Activated CD4-positive, alpha-beta T cell treated with anti-CD3 and anti-CD28 coated beads for 24 hours (primary cell): ENCODE results near the gene TMEM255B.
"Not testable (repeated sequence)": the region's sequence is repeated elsewhere in the genome, so short reads cannot be mapped to it uniquely, and the experiment has no call there.

Source experiments
- DNase-seq, 2 donors: peaks; one replicate each; pipeline ENCODE4 v3.0.0-alpha.2; 2020; ENCODE audit warnings: low read depth in 2 of 2

TMEM255B gene

DNA sequence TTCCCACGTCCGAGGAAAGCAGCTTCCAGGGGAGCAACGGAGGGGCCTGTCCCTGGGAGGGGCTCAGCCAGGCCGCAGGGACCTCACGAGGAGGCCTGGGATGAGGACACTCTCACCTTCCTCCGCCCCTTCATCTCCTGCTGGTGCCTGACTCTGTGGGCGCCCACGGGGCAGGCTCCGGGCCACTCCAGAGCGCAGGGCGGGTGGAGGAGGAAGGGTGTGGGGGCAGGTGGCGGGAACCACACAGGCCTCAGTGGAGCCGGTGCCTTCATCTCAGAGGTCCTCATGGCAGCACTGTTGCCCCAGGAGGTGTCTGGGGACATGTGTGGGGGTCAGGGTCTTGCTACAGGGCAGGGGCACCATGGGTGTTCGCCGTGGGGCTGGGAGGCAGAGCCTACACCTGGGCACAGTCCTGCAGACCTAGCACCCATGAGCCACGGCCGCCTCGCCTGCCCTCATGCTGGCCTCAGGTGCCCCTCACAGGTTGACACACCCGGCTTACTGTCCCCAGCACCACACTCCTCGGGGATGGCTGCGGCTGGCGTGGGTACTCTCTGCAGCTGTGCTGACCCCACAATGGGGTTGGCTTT, 10.1 kb upstream of the TMEM255B start:
- no peak for DNase-seq

DNA sequence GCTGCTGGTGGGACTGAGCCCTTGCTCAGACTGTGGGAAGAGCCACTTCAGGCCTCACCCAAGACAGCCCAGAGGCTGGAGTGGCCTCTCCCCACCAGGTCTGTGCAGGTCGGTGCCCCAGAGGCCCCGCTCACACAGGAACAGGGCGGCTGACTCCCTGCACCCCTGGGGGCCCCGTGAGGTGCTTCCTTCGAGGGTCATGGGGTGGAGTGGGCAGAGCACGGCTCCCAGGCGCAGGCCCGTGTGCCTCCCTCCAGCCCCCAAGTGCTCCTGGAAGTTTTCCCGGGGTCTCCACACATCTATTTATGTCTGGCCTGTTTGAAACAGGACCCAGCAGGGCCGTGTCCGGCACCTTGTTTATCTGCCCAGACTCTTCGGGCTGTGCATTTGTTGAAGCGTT, 9.5 kb upstream of the TMEM255B start:
- no peak for DNase-seq

DNA sequence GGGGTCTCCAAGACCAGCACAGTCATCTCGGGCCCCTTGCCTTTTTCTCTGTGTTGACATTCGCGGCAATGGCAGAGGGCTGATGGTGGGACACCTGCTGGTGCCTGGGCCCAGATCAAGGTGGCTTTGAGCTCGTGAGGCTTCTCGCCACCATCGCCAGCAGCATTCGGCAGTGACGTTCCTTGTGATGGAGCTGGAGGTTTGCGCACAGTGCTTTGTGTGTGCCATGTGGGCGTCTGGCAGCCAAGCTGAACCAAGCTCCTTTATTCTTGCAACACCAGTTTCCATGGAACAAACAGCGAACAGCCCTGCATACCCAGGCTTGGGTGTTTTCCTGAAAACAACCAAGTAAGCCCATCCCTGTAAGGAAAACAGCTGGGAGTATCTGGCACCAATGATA, 9.1 kb upstream of the TMEM255B start:
- DNase-seq = no peak

DNA sequence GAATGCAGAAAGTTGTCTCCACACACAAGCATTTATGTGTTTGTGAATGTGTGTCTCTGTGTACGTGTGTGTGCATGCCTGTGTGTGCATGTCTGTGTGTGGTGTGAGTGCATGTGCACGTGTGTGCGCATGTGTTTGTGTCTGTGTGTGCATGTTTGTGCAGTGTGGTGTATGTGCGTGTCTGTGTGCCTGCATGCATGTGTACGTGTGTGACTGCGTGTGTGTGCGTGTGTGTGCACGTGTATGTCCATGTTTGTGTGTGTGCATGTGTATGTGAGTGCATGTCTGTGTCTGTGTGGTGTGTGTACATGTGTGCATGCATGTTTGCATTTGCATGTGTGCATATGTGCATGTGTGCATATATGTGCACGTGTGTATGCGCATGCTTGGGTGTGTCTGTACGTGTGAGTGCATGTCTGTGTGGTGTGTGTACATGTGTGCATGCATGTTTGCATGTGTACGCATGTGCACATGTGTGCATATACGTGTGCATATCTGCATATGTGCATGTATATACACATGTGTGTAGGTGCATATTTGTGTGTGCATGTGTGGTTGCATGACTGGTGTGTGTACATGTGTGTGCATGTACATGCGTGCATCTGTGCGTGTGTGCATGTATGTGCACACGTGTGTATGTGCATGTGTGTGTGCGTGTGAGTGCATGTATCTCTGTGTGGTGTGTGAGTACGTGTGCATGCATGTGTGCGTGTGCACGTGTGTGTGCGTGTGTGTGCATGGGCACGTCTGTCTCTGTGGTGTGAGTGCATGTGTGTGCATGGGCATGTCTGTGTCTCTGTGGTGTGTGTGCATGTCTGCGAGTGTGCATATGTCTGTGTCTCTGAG, 8.2 kb upstream of the TMEM255B start:
- no peak for DNase-seq

DNA sequence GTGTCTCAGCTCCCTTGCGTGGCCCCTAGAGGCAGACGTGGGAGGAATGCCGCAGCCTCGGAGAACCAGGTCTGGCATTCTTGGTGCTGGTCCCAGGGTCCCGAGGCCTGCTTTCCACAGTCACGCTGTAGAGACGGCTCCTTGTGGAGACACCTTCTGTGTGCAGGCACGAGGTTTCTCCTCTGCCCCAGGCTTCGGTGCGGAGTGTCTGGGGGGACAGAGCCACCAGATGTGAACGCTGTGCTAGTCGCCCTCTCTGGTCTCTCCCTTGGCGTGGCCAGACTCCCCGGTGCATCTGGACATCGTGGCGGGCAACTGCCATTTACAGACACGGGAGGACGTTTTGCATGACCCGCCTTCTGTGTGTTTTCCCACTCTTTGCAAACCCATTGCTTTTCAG, 7.5 kb upstream of the TMEM255B start:
- DNase-seq = no peak

DNA sequence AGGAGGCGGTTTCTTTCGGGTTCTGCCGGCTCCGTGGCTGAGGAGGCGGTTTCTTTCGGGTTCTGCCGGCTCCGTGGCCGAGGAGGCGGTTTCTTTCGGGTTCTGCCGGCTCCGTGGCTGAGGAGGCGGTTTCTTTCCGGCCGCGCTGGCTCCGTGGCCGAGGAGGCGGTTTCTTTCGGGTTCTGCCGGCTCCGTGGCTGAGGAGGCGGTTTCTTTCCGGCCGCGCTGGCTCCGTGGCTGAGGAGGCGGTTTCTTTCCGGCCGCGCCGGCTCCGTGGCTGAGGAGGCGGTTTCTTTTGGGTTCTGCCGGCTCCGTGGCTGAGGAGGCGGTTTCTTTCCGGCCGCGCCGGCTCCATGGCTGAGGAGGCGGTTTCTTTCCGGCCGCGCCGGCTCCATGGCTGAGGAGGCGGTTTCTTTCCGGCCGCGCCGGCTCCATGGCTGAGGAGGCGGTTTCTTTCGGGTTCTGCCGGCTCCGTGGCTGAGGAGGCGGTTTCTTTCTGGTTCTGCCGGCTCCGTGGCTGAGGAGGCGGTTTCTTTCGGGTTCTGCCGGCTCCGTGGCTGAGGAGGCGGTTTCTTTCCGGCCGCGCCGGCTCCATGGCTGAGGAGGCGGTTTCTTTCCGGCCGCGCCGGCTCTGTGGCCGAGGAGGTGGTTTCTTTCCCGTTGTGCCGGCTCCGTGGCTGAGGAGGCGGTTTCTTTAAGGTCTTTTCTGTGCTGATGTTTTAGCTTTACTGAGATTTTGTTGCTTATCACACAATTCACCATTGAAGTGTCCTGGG, 6.6 kb upstream of the TMEM255B start:
- DNase-seq = not testable (repeated sequence)

DNA sequence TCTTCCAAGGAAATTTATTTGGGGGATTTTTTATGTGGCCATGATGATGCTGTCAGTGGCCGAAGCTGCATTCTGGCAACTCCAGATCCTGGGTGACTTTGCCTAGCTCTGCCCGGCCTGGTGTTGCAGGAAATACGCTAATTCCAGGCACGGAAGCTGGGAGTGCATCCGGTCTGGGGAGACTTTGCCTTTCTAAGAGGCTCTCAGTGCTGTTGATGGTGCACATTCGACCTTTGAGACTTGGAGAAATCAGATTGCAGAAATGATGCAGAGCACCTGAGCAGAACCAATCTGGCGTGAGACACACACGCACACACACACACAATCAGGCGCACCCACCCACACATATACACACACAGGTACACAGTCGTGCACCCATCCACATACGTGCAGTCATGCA, 5.9 kb upstream of the TMEM255B start:
- DNase-seq = no peak

DNA sequence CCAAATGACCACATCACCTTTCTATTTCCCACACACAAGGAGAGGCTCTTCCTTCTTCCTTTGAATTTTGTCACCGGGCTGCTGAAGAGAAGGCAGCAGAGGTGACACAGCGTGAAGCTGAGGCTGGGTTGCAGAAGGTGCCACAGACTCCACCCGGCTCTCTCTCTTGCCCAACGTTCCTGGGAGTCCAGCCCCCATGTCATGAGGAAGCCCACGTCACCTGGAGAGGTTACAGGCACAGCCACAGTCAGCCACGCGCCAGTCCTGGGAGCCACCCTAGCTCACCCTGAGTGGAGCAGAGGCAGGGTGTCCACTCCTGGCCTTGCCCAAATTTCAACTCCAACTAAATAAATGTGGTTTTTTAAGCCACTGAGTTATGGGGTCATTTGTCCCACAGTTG, 4.8 kb upstream of the TMEM255B start:
- DNase-seq = no peak

DNA sequence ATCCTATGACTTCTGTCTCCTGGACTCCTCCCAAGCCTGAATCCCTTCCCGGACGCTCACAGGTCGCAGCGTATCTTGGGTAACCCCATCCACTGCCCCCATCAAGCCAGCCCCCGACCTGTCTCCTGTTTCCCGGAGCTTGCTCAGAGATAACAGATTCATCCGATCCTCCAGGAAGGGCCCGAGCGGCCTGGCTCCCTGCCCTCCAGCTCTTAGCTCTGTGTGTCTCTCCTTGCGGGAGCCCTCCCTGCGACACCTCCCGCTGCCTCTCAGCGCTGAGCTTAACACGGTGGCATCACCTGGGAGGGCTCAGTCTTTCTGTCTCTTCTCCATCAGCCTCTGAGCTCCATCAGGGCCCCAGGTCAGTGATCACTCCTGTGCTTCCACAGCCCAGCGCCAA, 4.3 kb upstream of the TMEM255B start:
- no peak for DNase-seq

DNA sequence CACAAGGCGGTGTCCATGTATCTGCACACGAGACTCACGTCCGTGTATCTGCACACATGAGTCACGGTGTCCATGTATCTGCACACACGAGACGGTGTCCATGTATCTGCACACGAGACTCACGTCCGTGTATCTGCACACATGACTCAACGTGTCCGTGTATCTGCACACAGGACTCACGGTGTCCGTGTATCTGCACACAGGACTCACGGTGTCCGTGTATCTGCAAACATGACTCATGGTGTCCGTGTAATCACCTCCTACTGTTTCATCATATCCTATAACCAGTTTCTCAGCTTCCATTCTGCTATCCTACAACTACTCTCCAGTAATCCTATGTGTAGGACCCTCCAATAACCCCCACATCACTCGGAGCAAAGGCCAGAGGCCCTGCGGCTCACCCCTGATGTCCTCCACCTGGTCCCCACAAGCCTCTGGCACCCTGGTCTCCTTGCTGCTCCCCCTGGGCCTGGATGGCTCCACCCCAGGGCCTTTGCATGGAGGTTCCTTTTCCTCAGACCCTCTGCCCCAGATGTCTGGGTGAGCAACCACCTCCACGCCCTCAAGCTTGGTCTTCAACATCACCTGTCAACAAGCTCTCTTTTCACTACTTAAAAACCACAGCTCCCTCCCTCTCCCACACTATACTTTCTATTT, 2.5 kb upstream of the TMEM255B start:
- no peak for DNase-seq

DNA sequence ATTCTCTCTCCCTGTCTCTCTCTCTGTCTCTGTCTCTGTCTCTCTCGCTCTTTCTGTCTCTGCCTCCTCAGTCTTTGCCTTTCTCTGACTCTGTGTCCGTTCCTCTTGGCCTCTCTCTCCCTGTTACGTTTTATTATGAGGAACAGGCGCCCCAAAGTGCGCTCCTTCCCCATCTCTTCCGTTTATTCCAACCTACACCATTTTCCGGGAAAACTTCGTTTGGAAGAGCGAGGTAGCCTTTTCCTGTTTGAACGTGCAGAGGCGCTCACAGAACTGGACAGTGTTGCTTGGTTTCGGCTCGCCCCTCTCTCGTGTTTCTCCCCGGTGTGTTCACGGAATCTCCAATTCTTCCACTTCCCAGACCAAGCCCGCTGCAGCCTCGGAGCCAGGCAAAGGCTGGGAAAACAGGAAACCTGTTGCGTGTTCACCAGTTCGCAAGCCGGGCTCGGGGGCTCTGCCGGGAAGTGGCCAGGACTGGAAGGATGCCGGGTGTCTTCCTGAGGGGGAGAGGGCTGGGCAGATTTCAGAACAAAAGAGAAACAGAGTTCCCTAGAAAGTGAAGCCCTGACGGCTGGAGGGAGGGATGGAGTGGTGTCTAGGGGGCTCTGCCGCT, 605 bp downstream of the TMEM255B start:
- no peak for DNase-seq

DNA sequence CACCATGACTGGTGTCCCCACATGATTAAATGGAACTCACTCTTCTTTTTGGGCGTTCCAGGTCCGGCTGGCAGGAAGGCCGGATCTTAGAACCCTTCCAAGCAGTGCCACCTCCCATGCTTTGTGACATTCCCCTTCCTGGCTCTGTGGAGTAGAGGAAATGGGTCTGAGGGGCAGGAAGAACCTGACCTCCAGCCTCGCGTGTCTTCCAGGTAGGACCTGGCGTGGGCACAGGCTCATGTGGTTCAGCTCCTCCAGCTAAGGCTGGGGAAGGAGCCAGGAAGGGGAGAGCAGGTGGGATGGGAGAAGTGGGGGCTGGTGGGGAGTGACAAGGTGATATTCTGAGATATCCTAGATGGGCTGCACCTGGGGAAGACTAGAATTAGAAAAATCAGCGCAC, 2.1 kb downstream of the TMEM255B start:
- no peak for DNase-seq

DNA sequence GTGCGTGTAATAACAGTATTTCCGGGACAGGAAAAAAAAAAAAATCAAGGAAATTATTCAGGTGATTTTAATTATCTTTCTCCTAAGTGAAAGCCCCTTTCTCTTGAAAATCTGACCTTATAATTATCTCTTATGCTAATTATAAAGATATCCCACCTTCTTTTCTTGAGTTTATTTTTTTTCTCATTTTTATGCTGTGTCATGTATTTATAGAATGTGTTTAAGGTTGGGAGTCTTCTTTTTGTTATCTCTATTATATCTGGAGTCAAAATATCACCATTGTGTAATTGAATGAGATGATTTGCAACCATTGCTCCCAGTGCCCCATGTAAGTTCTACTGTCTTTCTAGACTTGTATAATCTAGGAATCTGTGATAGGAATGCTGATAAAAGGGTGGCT, 3.0 kb downstream of the TMEM255B start:
- no peak for DNase-seq

DNA sequence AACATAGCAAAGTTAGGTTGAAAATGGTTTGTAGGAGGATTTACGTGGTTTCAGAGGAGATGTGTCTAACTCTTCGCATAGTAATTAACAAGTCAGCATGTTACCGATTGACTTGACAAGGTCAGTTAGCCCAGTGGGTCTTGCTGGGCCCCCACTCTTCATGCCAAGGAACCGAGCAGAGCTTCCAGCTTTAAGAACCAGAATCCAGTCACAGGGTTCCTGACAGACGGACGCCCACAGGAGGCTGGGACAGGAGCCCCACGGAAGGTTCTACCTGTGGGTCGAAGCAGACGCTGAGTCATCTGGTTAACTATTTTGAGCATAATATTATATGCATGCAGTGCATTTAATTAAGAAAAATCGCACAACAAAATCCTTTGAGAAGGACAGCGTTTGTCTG, 3.5 kb downstream of the TMEM255B start:
- DNase-seq = no peak

DNA sequence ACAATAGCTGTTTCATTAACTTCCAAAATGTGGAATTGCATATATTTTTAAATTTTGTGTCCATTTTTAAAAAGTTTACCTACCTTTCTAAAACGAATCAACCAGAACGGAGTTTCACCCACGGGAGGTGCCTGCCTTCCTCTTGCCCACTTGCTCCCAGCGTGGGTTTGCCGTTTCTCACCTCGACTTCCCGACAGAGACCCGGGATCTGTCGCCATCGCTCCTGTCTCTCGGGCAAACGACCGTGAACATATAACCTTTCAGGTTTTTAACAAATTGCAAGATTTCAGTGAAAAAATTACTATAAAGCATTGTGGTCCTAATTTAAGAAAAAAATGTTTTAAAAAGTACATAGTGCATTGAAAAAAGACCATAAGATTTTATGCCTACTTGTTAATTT, 4.2 kb downstream of the TMEM255B start:
- DNase-seq = no peak

DNA sequence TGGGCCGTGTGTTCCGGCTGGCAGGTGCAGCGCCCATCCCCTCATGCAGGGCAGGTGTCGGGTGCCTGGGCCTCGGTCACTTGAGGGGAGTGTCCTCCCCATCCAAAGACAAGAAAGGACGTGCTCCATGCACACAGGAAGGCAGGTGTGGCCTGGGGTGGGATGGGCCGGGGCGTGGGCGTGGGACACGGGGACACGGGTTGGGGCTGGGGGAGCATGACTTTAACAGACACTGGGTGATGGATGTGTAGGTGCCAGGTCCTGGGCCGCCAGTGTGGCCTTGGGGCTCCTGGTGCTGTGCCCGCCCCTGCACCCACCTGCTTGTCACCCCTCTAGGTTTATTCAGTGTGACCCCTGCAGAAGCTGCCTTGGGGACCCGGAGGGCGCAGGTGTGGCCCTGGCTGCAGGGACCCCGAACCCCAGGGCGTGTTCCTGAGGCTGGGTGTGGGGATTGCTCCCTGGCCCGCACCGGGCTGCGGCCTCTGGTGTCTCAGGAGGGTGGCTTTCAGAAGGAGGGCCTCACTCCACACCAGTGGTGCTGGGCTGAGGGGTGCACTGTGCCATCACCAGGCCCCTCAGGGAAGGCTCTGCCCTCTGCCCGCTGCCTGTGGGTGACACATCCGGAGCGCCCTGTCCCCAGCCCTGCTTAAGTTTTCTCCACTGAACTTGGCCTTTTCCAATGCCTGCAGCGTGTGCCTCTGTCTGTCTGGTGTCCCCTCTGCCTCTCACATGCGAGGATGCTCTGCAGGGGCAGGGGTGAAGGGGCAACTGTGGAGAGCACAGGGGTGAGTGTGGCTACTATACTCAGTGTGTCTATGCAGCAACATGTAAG, 5.2 kb downstream of the TMEM255B start:
- no peak for DNase-seq

DNA sequence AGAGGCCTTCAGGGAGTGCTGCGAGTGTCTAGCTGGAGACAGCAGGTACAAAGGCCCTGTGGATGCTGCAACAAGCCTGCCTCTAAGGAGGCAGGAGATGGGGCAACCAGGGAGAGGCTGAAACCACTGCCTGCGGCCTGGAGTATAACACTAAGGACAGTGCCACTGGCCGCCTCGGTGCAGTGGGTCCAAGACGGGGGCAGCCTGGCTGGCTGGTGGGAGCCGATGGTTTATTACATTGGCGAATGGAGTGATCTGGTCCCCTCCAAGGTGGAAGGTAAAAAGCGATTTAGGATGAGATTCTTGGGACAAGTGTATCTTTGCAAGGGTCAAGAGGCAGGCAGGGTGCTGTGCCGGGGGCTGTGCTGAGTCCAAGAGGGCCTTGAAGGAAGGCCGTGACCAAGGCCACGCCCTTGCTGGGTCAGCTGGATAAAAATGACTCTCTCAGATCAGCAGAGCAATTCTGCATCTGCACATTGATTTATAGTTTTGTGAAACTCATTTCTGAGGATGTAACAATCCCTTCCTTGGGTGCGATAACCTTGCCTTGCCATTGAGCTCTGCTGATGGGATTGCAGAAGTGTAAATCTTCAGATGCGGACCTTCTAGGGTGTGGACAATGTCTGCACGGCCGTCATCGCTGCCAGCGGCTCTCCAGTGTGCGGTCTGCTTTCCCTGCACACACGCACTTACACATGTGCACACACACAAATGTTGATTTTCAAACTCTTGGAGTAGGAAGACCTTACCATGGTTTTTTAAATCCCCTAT, 6.0 kb downstream of the TMEM255B start:
- no peak for DNase-seq

DNA sequence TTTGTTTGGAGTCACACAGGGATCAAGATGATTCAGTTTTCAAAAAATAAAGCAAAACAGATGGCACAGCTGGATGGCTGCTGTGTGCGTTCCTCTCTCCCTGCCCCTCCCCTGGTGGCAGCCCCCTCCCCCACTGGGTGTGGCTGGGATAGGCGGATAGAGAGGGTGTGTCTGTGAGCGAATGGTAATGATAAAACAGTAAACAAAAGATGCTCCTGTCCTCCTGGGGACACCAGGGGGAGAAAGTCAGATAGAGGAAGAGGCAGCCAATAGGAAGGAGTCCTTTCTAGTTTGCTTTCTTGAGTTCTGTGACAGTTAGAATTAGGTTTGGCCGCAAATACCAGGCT, 6.5 kb downstream of the TMEM255B start:
- no peak for DNase-seq

DNA sequence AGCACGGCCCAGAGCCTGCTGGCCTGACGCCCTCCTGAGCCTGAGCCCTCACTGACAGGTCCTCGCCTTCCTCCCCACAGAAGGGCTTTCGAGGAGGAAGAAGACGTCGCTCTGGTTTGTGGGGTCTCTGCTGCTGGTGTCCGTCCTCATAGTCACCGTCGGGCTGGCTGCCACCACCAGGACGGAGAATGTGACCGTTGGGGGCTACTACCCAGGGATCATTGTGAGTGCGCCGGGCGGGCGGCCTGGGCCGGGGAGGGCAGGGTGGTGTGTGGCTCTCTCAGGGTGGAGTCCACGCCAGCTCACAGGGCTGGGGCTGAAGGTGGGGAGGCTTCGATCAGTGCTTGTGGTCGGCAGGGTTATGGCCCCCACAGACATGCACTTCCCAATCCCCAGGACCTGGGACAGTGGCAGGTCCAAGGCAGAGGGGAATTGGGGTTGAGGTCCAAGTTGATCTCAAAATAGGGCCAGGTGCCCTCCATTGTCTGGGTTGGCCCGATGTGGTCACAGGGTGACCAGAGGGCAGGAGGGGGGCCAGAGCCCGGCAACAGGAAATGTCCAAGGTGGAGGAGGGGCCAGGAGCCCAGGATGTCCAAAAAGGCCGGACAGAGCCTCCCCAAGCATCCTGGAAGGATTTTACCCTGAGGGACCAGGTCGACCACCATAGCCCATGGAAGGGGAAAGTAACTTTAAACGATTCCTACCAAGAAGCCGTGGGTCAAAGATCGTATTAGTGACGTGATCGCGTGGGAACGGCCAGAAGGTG, 7.2 kb downstream of the TMEM255B start:
- DNase-seq = no peak

DNA sequence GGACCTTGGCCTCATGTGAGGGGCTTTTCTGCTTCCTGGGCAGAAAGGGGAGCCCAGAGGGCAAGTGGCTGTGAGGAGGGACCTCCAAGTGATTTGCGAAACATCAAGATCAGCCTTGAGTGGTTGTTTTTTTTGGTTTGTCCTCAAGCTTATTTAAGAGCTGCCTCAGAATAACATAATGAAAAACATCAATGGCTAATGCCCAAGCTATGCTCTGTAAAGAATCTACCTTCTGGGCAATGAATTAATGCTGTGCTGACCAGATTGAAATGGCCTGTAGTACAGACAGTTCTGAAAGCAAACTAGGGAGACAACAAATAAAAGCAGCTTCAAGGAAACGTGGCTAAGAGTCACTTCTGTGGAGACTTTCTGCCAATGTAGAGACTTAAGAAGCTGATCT, 8.3 kb downstream of the TMEM255B start:
- no peak for DNase-seq
